Epithelial cell of proximal tubule (primary cell): ENCODE data around the gene PDE4D. TPM values are rescaled to one million over a fixed set of nuclear protein-coding genes. Genes with fewer than 3 reads are reported as not detected.
A peak's percentile ranks its signal among the peaks of the same experiment; 100 is the strongest.

Source experiments
- DNase-seq: peaks from one replicate; pipeline ENCODE4 v3.0.0-alpha.2; 2011; ENCODE audit warnings: low read depth
- H3K4me3 ChIP-seq: 2 replicates; pipeline ENCODE4 v1.5.1; 2011; ENCODE audit warnings: low read depth, mild to moderate bottlenecking, low read length
- CTCF ChIP-seq: conservative IDR thresholded peaks from 2 replicates; pipeline ENCODE4 v1.5.1; 2012; ENCODE audit warnings: low read depth, mild to moderate bottlenecking, low read length
- total RNA-seq: library from RNA; depleted of rRNA; stranded (reverse); fragments of >200 nt; gene quantifications from 2 replicates; pipeline ENCODE4 v1.2.3, GENCODE V29; 2015

The PDE4D gene
- total RNA-seq, 1 donor from 2014 or later = 18.4 TPM

- no peak for TF ChIP-seq CTCF
- no peak for DNase-seq
- peak overlapping the region; percentile 6 for H3K4me3 ChIP-seq
These were observed 301.4 kb downstream of the PDE4D start for GRCh38 chr5:59592101-59592500.

- no peak for DNase-seq
These were observed 302.4 kb downstream of the PDE4D start for GRCh38 chr5:59591162-59591561.

DNA sequence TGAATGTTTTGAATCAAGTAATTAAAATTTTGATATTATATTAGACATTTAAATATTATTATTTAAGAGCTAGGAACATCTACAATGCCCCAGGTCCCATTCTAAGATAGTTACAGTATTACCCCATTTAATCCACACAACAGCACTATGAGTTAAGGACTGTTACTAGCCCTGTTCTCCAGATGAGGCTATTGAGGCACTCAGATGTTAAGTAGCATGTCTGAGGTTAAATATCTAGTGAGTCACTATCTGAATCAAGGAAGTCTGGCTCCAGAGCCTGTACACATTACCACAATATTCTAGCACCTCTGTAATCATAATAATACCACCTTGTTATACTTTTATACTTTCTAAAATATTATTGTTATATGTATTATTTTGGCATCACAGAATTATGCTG lies 304.6 kb downstream of the PDE4D start:
- TF ChIP-seq CTCF = no peak
- no peak for DNase-seq
- no peak overlapping the region for H3K4me3 ChIP-seq

More at GRCh38 chr5:59591162-59591561, 302.4 kb downstream of the PDE4D start:
- no peak for TF ChIP-seq CTCF
- H3K4me3 ChIP-seq = no peak overlapping the region

DNA sequence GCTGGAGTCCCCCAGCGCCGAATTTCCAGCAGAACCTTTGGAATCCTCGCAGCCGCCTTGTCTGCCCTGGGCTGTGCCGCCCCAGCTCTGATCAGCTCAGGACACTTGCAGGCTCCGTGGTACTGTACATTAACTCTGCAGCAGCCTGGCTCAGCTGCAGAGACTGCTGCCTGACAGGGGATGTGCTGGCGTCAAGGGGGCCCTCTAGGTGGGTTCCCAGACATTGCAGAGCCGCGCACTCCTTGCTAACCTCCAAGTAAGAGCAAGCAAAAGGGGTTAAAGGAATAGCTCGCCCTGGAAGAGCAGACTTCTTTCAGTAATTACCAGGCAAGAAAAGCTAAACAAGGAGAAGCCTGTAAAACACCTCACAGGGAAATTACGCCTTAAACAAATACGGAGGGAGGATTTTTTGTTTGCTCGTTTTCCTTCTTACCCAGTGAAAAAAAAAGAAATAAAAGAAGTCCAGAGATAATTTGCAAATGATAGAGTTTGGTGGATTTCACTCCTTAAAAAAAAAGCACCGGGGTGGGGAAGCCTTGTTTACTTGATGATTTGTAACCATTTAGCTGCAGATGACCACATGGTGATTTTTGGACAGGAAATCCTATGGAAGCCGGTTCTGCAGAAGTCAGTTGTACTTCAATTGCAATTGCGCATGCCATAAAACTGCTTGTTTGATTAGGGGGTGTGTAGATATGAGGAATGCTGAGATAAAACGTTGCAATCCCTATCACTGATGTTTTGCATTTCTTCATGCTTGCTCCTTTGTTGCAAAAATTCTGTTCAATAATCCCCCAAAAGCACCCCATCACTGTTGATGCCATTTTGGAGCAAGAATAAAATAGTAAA lies 305.8 kb downstream of the PDE4D start:
- H3K4me3 ChIP-seq = peak overlapping the region; percentile 76
- peak; percentile 41 for TF ChIP-seq CTCF
- no peak for DNase-seq

- TF ChIP-seq CTCF = no peak
- H3K4me3 ChIP-seq = peak overlapping the region; percentile 76
- DNase-seq = no peak
These were observed 306.7 kb downstream of the PDE4D start for GRCh38 chr5:59586841-59587240.

GRCh38 chr5:59584858-59585846 lies 308.4 kb downstream of the PDE4D start:
- H3K4me3 ChIP-seq = peak overlapping the region; percentile 76
- no peak for TF ChIP-seq CTCF
- no peak for DNase-seq
